WI38 (cell line): ENCODE measurements around the gene DBI.
"Not testable (repeated sequence)": the region's sequence is repeated elsewhere in the genome, so short reads cannot be mapped to it uniquely, and the experiment has no call there.

Source experiments
- H3K4me3 ChIP-seq: 2 replicates; pipeline ENCODE4 v1.5.1; 2011; ENCODE audit warnings: low read depth, mild to moderate bottlenecking, control low read depth, low read length
- CTCF ChIP-seq: IDR thresholded peaks from 2 replicates; pipeline ENCODE4 v1.5.1; 2012; ENCODE audit warnings: low read depth, mild to moderate bottlenecking, control low read depth, low read length

The DBI gene

GRCh38 chr2:119364798-119365197 is 2.0 kb upstream of the DBI start:
- TF ChIP-seq CTCF: no peak
- H3K4me3 ChIP-seq: no peak overlapping the region

- TF ChIP-seq CTCF: no peak
- peak overlapping the region; percentile 92 for H3K4me3 ChIP-seq
These were observed 1.3 kb upstream of the DBI start for GRCh38 chr2:119365436-119365835.

- H3K4me3 ChIP-seq: peak overlapping the region; percentile 92
- TF ChIP-seq CTCF: no peak
These were observed 572 bp upstream of the DBI start for GRCh38 chr2:119366161-119366648.

- peak overlapping the region; percentile 92 for H3K4me3 ChIP-seq
- TF ChIP-seq CTCF: no peak
These were observed 809 bp downstream of the DBI start for GRCh38 chr2:119367472-119368099.

- no peak overlapping the region for H3K4me3 ChIP-seq
- TF ChIP-seq CTCF: no peak
These were observed 3.1 kb downstream of the DBI start for GRCh38 chr2:119369845-119370244.

- no peak for TF ChIP-seq CTCF
- H3K4me3 ChIP-seq: no peak overlapping the region
These were observed 4.3 kb downstream of the DBI start for GRCh38 chr2:119371111-119371510.

- no peak for TF ChIP-seq CTCF
These were observed 6.2 kb downstream of the DBI start for GRCh38 chr2:119372778-119373568.

GRCh38 chr2:119373907-119374745 is 7.3 kb downstream of the DBI start:
- not testable (repeated sequence) for H3K4me3 ChIP-seq

More at GRCh38 chr2:119372778-119373568, 6.2 kb downstream of the DBI start:
- H3K4me3 ChIP-seq: no peak overlapping the region

- not testable (repeated sequence) for H3K4me3 ChIP-seq
These were observed 9.6 kb downstream of the DBI start for GRCh38 chr2:119376406-119376805.
